Neural progenitor cell (in vitro differentiated cells): ENCODE data around the gene CCDC73. TPM values are rescaled to one million over a fixed set of nuclear protein-coding genes. Genes with fewer than 3 reads are reported as not detected.

Experiments used
- DNase-seq: peaks from one replicate; pipeline ENCODE4 v3.0.0-alpha.2; 2016; ENCODE audit warnings: low spot score
- H2AFZ ChIP-seq: fragments of 200-600 bp; sonication (generic); replicated peaks from 2 replicates; pipeline ENCODE4 v1.6.1; 2016; ENCODE audit warnings: antibody characterized with exemption
- H3F3A ChIP-seq: fragments of 200-600 bp; sonication (generic); 2 replicates; pipeline ENCODE4 v1.6.1; 2016; ENCODE audit warnings: antibody characterized with exemption, low read depth
- H3K27ac ChIP-seq: fragments of 200-600 bp; sonication (generic); 2 replicates; pipeline ENCODE4 v1.5.1; 2016; ENCODE audit warnings: mild to moderate bottlenecking
- H3K27me3 ChIP-seq: fragments of 200-600 bp; sonication (generic); 2 replicates; pipeline ENCODE4 v1.6.1; 2016; ENCODE audit warnings: mild to moderate bottlenecking, moderate library complexity
- H3K36me3 ChIP-seq: fragments of 200-600 bp; sonication (generic); 2 replicates; pipeline ENCODE4 v1.5.1; 2016
- H3K4me1 ChIP-seq: fragments of 200-600 bp; sonication (generic); 2 replicates; pipeline ENCODE4 v1.6.1; 2016; ENCODE audit warnings: mixed run types
- H3K4me2 ChIP-seq: fragments of 200-600 bp; sonication (generic); 2 replicates; pipeline ENCODE4 v1.6.1; 2016
- H3K4me3 ChIP-seq: fragments of 200-600 bp; sonication (generic); 2 replicates; pipeline ENCODE4 v1.5.1; 2016
- H3K79me2 ChIP-seq: fragments of 200-600 bp; sonication (generic); 2 replicates; pipeline ENCODE4 v1.6.1; 2016; ENCODE audit warnings: low read depth
- H3K9ac ChIP-seq: fragments of 200-600 bp; sonication (generic); 2 replicates; pipeline ENCODE4 v1.6.1; 2016
- H3K9me3 ChIP-seq: fragments of 200-600 bp; sonication (generic); 2 replicates; pipeline ENCODE4 v1.5.1; 2016; ENCODE audit warnings: low read depth
- H4K20me1 ChIP-seq: fragments of 200-600 bp; sonication (generic); 2 replicates; pipeline ENCODE4 v1.6.1; 2016; ENCODE audit warnings: low read depth
- H3K27ac Mint-ChIP-seq: 3 replicates; pipeline ENCODE4 v1.8.0; 2021; ENCODE audit warnings: mixed read lengths
- H3K27me3 Mint-ChIP-seq: 2 replicates; pipeline ENCODE4 v1.8.0; 2022; ENCODE audit warnings: low read depth, mild to moderate bottlenecking, inconsistent platforms, moderate library complexity, mixed read lengths; ENCODE audit not compliant: insufficient read depth
- H3K36me3 Mint-ChIP-seq: 3 replicates; pipeline ENCODE4 v1.8.0; 2021; ENCODE audit warnings: mixed read lengths
- H3K4me1 Mint-ChIP-seq: 3 replicates; pipeline ENCODE4 v1.8.0; 2021; ENCODE audit warnings: mixed read lengths
- H3K4me3 Mint-ChIP-seq: 3 replicates; pipeline ENCODE4 v1.8.0; 2021; ENCODE audit warnings: mild to moderate bottlenecking, moderate library complexity, mixed read lengths
- H3K9me3 Mint-ChIP-seq: 3 replicates; pipeline ENCODE4 v1.8.0; 2020; ENCODE audit warnings: mixed read lengths
- CTCF ChIP-seq: fragments of 200-600 bp; sonication (generic); IDR thresholded peaks from 2 replicates; pipeline ENCODE4 v1.5.1; 2017; ENCODE audit warnings: antibody characterized with exemption, mild to moderate bottlenecking
- EZH2 ChIP-seq: fragments of 200-600 bp; sonication (generic); IDR thresholded peaks from 2 replicates; pipeline ENCODE4 v1.6.1; 2017; ENCODE audit warnings: antibody characterized with exemption, mild to moderate bottlenecking, moderate library complexity
- EZH2phosphoT487 ChIP-seq: fragments of 200-600 bp; sonication (generic); IDR thresholded peaks from 2 replicates; pipeline ENCODE4 v1.6.1; 2017; ENCODE audit warnings: antibody characterized with exemption
- total RNA-seq: library from RNA; depleted of rRNA; stranded (reverse); fragments of >200 nt; gene quantifications from 2 replicates; pipeline ENCODE4 v1.2.3, GENCODE V29; 2015; ENCODE audit warnings: low replicate concordance

The CCDC73 gene
- total RNA-seq, 1 donor from 2014 or later = not detected

GRCh38 chr11:32643526-32643925 is 150.9 kb downstream of the CCDC73 start:
- Histone ChIP-seq H3K4me1 (no peaks in the 10 kb centered on the region), H3K9ac (no peak overlapping the region), H3K4me2 (no peak overlapping the region), H3F3A (no peaks in the 10 kb centered on the region), H4K20me1 (no peaks in the 10 kb centered on the region), H3K36me3 (no peaks in the 10 kb centered on the region), H3K27ac (no peak overlapping the region), H3K27me3 (no peaks in the 10 kb centered on the region), H3K4me3 (no peak overlapping the region), H2AFZ (no peak overlapping the region), H3K79me2 (no peaks in the 10 kb centered on the region), H3K9me3 (no peaks in the 10 kb centered on the region)
- Mint-ChIP-seq H3K4me3 (no peak overlapping the region), H3K36me3 (no peaks in the 10 kb centered on the region), H3K27ac (no peak overlapping the region), H3K9me3 (no peaks in the 10 kb centered on the region), H3K4me1 (no peaks in the 10 kb centered on the region), H3K27me3 (no peaks in the 10 kb centered on the region)
- TF ChIP-seq EZH2phosphoT487 (no peak), EZH2 (no peak)
- DNase-seq = no peak

- H3K4me1 ChIP-seq = no peaks in the 10 kb centered on the region
- no peak overlapping the region for H3K27ac Mint-ChIP-seq
- H3K27me3 Mint-ChIP-seq = no peaks in the 10 kb centered on the region
- no peaks in the 10 kb centered on the region for H3K9me3 Mint-ChIP-seq
- no peaks in the 10 kb centered on the region for H3K36me3 Mint-ChIP-seq
- DNase-seq = no peak
- TF ChIP-seq EZH2 (no peak), CTCF (no peak), EZH2phosphoT487 (no peak)
- H3K9ac ChIP-seq = no peak overlapping the region
- no peak overlapping the region for H3K4me3 Mint-ChIP-seq
- no peak overlapping the region for H3K27ac ChIP-seq
- H3K4me1 Mint-ChIP-seq = no peaks in the 10 kb centered on the region
- H3K9me3 ChIP-seq = no peaks in the 10 kb centered on the region
- H2AFZ ChIP-seq = no peak overlapping the region
- no peaks in the 10 kb centered on the region for H3F3A ChIP-seq
- no peaks in the 10 kb centered on the region for H3K79me2 ChIP-seq
- no peak overlapping the region for H3K4me2 ChIP-seq
- no peaks in the 10 kb centered on the region for H3K36me3 ChIP-seq
- no peaks in the 10 kb centered on the region for H3K27me3 ChIP-seq
- no peaks in the 10 kb centered on the region for H4K20me1 ChIP-seq
- H3K4me3 ChIP-seq = no peak overlapping the region
Observed at GRCh38 chr11:32641361-32641760, 153.1 kb downstream of the CCDC73 start.

GRCh38 chr11:32635819-32636218 is 158.6 kb downstream of the CCDC73 start:
- H3K36me3 ChIP-seq = no peaks in the 10 kb centered on the region
- H3K36me3 Mint-ChIP-seq = no peaks in the 10 kb centered on the region
- no peak overlapping the region for H3K4me3 ChIP-seq
- no peak overlapping the region for H2AFZ ChIP-seq
- TF ChIP-seq EZH2phosphoT487 (no peak), EZH2 (no peak), CTCF (no peak)
- no peaks in the 10 kb centered on the region for H3K9me3 ChIP-seq
- H3K27ac Mint-ChIP-seq = no peak overlapping the region
- no peaks in the 10 kb centered on the region for H3K27me3 ChIP-seq
- H3F3A ChIP-seq = no peaks in the 10 kb centered on the region
- H3K9me3 Mint-ChIP-seq = no peaks in the 10 kb centered on the region
- H3K27ac ChIP-seq = no peak overlapping the region
- H3K9ac ChIP-seq = no peak overlapping the region
- H3K4me2 ChIP-seq = no peak overlapping the region
- no peaks in the 10 kb centered on the region for H3K79me2 ChIP-seq
- H3K27me3 Mint-ChIP-seq = no peaks in the 10 kb centered on the region
- no peaks in the 10 kb centered on the region for H3K4me1 ChIP-seq
- no peak for DNase-seq
- H3K4me3 Mint-ChIP-seq = no peak overlapping the region
- H4K20me1 ChIP-seq = no peaks in the 10 kb centered on the region
- no peaks in the 10 kb centered on the region for H3K4me1 Mint-ChIP-seq

- Mint-ChIP-seq H3K4me3 (no peak overlapping the region), H3K27ac (no peak overlapping the region), H3K9me3 (no peaks in the 10 kb centered on the region), H3K27me3 (no peaks in the 10 kb centered on the region), H3K36me3 (no peaks in the 10 kb centered on the region), H3K4me1 (no peaks in the 10 kb centered on the region)
- no peaks in the 10 kb centered on the region for H3K27me3 ChIP-seq
- H4K20me1 ChIP-seq = no peaks in the 10 kb centered on the region
- H3K36me3 ChIP-seq = no peaks in the 10 kb centered on the region
- H3F3A ChIP-seq = no peaks in the 10 kb centered on the region
- no peak overlapping the region for H3K9ac ChIP-seq
- H3K27ac ChIP-seq = no peak overlapping the region
- no peaks in the 10 kb centered on the region for H3K79me2 ChIP-seq
- H3K4me3 ChIP-seq = no peak overlapping the region
- DNase-seq = no peak
- TF ChIP-seq EZH2 (no peak), EZH2phosphoT487 (no peak), CTCF (no peak)
- no peak overlapping the region for H2AFZ ChIP-seq
- H3K4me2 ChIP-seq = no peak overlapping the region
- no peaks in the 10 kb centered on the region for H3K4me1 ChIP-seq
- no peaks in the 10 kb centered on the region for H3K9me3 ChIP-seq
Observed at GRCh38 chr11:32630844-32631243, 163.6 kb downstream of the CCDC73 start.
